K562 (cell line): ENCODE results near the gene PDE11A. TPM values are rescaled to one million over a fixed set of nuclear protein-coding genes. Genes with fewer than 3 reads are reported as not detected.
A peak's percentile ranks its signal among the peaks of the same experiment; 100 is the strongest.

Experiments used
- ATAC-seq: fragments of 200-7000 bp; cut with Tn5 transposase; 3 replicates; pipeline ENCODE4 v1.9.1; 2020; ENCODE audit warnings: moderate library complexity
- BruUV-seq: library from RNA; stranded (reverse); fragments of 400-500 nt; replicated peaks from 2 replicates; lab custom pipeline; 2021; lab: Mats Ljungman, UMichigan
- CTCF ChIA-PET: fragments of 300-600 bp; formaldehyde crosslinking; extraction: SDS; loops from one replicate; lab custom pipeline; 2021; ENCODE audit warnings: low intra/inter-chr PET ratio; lab: Yijun Ruan, JAX
- POLR2A ChIA-PET: fragments of 300-600, 350-650 bp; sonication (Branson Sonifier 250); formaldehyde crosslinking; extraction: SDS; loops from one replicate; lab custom pipeline; 2021; ENCODE audit warnings: antibody characterized with exemption, inconsistent platforms; lab: Yijun Ruan, JAX
- DNase-seq, 4 experiments: peaks; one replicate each; pipeline versions ENCODE4 v3.0.0 to v3.0.0-alpha.2; 2011 to 2018; ENCODE audit warnings: low spot score in 3 of 4, mixed read lengths in 3 of 4; ENCODE audit errors: extremely low read depth in 1 of 4
- FAIRE-seq: peaks from 2 replicates; lab custom pipeline; 2011; peaks lifted over from hg19 to GRCh38; lab: Jason Lieb, UNC
- H2AFZ ChIP-seq: 2 replicates; pipeline ENCODE4 v1.6.0; 2011; ENCODE audit warnings: low read depth, low read length, control low read depth, inconsistent platforms
- H3K27ac ChIP-seq: fragments of 200-600 bp; 3 replicates; pipeline ENCODE4 v1.8.0; 2011; ENCODE audit warnings: low read depth, mild to moderate bottlenecking, control low read depth, inconsistent platforms, low read length, moderate library complexity, mixed read lengths; ENCODE audit errors: extremely low read depth
- H3K27me3 ChIP-seq, 2 experiments: fragments of 300-600 bp in 1 of 2; 2 replicates in 1 of 2; 3 replicates in 1 of 2; pipeline versions ENCODE4 v1.6.0 to v1.8.0; 2011; ENCODE audit warnings: inconsistent platforms in 2 of 2, low read length in 2 of 2, mild to moderate bottlenecking in 1 of 2, mixed read lengths in 1 of 2, moderate library complexity in 1 of 2; ENCODE audit not compliant: control insufficient read depth in 2 of 2, insufficient read depth in 2 of 2
- H3K36me3 ChIP-seq: fragments of 300-600 bp; 3 replicates; pipeline ENCODE4 v1.8.0; 2011; ENCODE audit warnings: mild to moderate bottlenecking, low read length, inconsistent platforms; ENCODE audit not compliant: control insufficient read depth, insufficient read depth
- H3K4me1 ChIP-seq, 2 experiments: fragments of 200-600 bp in 1 of 2; replicated peaks in 1 of 2; 2 replicates in 1 of 2; 3 replicates in 1 of 2; pipeline versions ENCODE4 v1.5.1 to v1.8.0; 2011; ENCODE audit warnings: inconsistent platforms in 2 of 2, low read length in 2 of 2, mild to moderate bottlenecking in 1 of 2, mixed read lengths in 1 of 2, moderate library complexity in 1 of 2; ENCODE audit not compliant: control insufficient read depth in 2 of 2, insufficient read depth in 2 of 2
- H3K4me2 ChIP-seq: 2 replicates; pipeline ENCODE4 v1.6.1; 2011; ENCODE audit warnings: low read length, control low read depth, inconsistent platforms, mixed read lengths; ENCODE audit not compliant: insufficient read depth
- H3K4me3 ChIP-seq: fragments of 200-600 bp; sonication (generic), shearing (Covaris generic); 2 replicates; pipeline ENCODE4 v1.5.1; 2016; ENCODE audit warnings: control low read depth, inconsistent platforms
- H3K79me2 ChIP-seq: fragments of 200-600 bp; 3 replicates; pipeline ENCODE4 v1.8.0; 2011; ENCODE audit warnings: low read length, inconsistent platforms; ENCODE audit not compliant: control insufficient read depth, insufficient read depth
- H3K9ac ChIP-seq, 2 experiments: 2 replicates each; pipeline versions ENCODE4 v1.6.0 to v1.6.1; 2011; ENCODE audit warnings: low read depth in 2 of 2, low read length in 2 of 2, control low read depth in 1 of 2, inconsistent platforms in 1 of 2, mild to moderate bottlenecking in 1 of 2, mixed read lengths in 1 of 2; ENCODE audit not compliant: insufficient read depth in 1 of 2
- H3K9me1 ChIP-seq: one replicate; pipeline ENCODE4 v1.6.0; 2011; ENCODE audit warnings: inconsistent platforms, mild to moderate bottlenecking, low read length, moderate library complexity; ENCODE audit not compliant: control insufficient read depth, insufficient read depth
- H3K9me3 ChIP-seq: replicated peaks from 2 replicates; pipeline ENCODE4 v1.5.1; 2011; ENCODE audit warnings: low read depth, low read length, inconsistent platforms; ENCODE audit not compliant: control insufficient read depth, insufficient read depth
- H4K20me1 ChIP-seq: replicated peaks from 2 replicates; pipeline ENCODE4 v1.6.1; 2011; ENCODE audit warnings: low read length, inconsistent platforms, mixed read lengths; ENCODE audit not compliant: control insufficient read depth, insufficient read depth
- HDAC3 ChIP-seq: fragments of 450-650 bp; IDR thresholded peaks from 2 replicates; pipeline ENCODE4 v1.6.1; 2018; ENCODE audit warnings: borderline replicate concordance, mild to moderate bottlenecking, moderate library complexity; ENCODE audit not compliant: partially characterized antibody
- KDM4B ChIP-seq, 2 experiments: fragments of 450-650 bp in 1 of 2; sonication (generic) in 1 of 2; IDR thresholded peaks; 2 replicates each; pipeline ENCODE4 v1.6.1; 2016 to 2017; ENCODE audit warnings: borderline replicate concordance in 2 of 2, antibody characterized with exemption in 1 of 2, low read depth in 1 of 2, mild to moderate bottlenecking in 1 of 2
- NFIC ChIP-seq: fragments of 450-650 bp; IDR thresholded peaks from 2 replicates; pipeline ENCODE4 v1.6.1; 2017; ENCODE audit warnings: mild to moderate bottlenecking, inconsistent platforms
- SMARCA4 ChIP-seq: fragments of 450-650 bp; IDR thresholded peaks from 2 replicates; pipeline ENCODE4 v1.6.1; 2016
- WGBS: fragments of 100-300 bp; shearing (Covaris generic); methylation state at CpG from one replicate; pipeline ENCODE4 v1.1.6; 2016; ENCODE audit warnings: low coverage, mixed read lengths; ENCODE audit not compliant: insufficient coverage; ENCODE audit errors: missing lambda C conversion rate; 5-methylcytosine and 5-hydroxymethylcytosine counted together
- in situ Hi-C: fragments of 300-500 bp; cut with MboI; formaldehyde crosslinking; loops from 4 replicates; pipeline ENCODE4 v1.15.0; 2018; ENCODE audit warnings: inconsistent platforms, mixed read lengths
- intact Hi-C: fragments of 100-400 bp; cut with micrococcal nuclease; formaldehyde crosslinking; loops from 2 replicates; pipeline ENCODE4 v1.14.2; 2022
- polyA plus RNA-seq, 8 experiments: library from polyadenylated mRNA; depleted of rRNA in 4 of 8; stranded (reverse) in 5 of 8; unstranded in 3 of 8; fragments of >200 nt; fragmentation: Nextera tagmentation in 2 of 8; fragmentation: Illumina TruSeq in 1 of 8; extraction: Ambion mirVana in 2 of 8; extraction: Trizol in 1 of 8; gene quantifications; 2 replicates each; pipeline versions ENCODE4 v1.2.1 to v1.2.3, GENCODE V29; 2011 to 2014; ENCODE audit warnings: inconsistent platforms in 1 of 8, missing spikeins in 1 of 8
- total RNA-seq, 7 experiments: library from RNA; depleted of rRNA in 6 of 7; stranded (reverse); fragments of >200 nt in 6 of 7; fragmentation: Illumina TruSeq in 2 of 7; extraction: Trizol in 2 of 7; gene quantifications; 2 replicates each; pipeline versions ENCODE4 v1.2.1 to v1.2.3, GENCODE V29; 2011 to 2021; ENCODE audit warnings: low replicate concordance in 1 of 7

The PDE11A gene
- total and polyA plus RNA-seq, 9 of the 15 experiments (the other 6 are each of a cell fraction or from before 2014, with no cell fraction given) = 3.2 to 22.1 (median 5.7) TPM

DNA sequence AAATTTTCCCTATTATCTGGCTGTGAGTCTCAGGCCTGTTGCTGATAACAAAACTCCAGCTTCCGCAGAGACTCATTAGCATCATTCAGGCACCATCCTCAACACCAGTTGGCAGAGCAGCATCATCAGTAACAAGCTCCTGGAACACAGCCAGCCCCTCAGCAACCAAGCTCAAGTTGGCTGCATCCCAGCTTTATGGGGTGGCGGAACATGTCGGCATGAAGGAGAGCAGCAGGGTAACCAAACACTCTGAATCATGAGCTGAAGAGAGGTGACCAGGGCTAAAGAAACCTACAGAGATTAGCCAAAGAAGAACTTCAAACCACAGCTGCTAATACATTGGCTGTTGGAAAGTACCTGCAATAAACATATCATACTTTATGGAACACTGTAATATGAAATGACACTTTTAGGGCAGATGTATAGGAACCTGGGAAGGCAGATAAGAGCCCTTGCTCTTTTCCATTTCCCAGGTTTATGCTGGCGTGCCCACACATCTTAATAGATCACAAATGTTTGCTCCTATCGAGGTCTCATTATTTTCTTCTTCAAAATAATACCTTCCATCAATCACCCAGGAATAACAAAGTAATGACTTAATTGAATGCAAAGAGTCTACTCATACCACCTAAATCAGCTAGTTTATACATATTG is 63.8 kb downstream of the PDE11A start:
- no peaks in the 10 kb centered on the region for H3K9me1 ChIP-seq
- no peaks in the 10 kb centered on the region for H3K4me1 ChIP-seq
- no peak overlapping the region for H2AFZ ChIP-seq
- in situ Hi-C loops (no loop called here), intact Hi-C loops (no loop called here)
- no peak for ATAC-seq
- FAIRE-seq = no peak
- peak in 1 of 4 experiments; percentile 11 for DNase-seq
- H3K4me3 ChIP-seq = no peak overlapping the region
- H3K9ac ChIP-seq = no peak overlapping the region
- H3K36me3 ChIP-seq = no peaks in the 10 kb centered on the region
- POLR2A ChIA-PET = interaction anchor here (1.5 kb wide), 1 partner anchor 11 kb away, joined by 3 read pairs; no protein-coding TSS in a partner anchor
- no peak overlapping the region for H3K27ac ChIP-seq
- no peak overlapping the region for H3K4me2 ChIP-seq
- H3K9me3 ChIP-seq = no peaks in the 10 kb centered on the region
- CTCF ChIA-PET = no interaction called here
- TF ChIP-seq HDAC3 = no peak
- TF ChIP-seq NFIC = peak; percentile 41; the same call in 1 of the 2 replicates
- TF ChIP-seq, all 486 proteins: peak for 1
- no TSS peak for BruUV-seq
- Histone ChIP-seq H3K79me2 (no peaks in the 10 kb centered on the region), H4K20me1 (no peaks in the 10 kb centered on the region), H3K27me3 (peaks cover 0 to 3% of the 10 kb centered on the region in 2 experiments; a peak in 2 of 5 replicates)
- WGBS = 3% methylated on average over 5 of the region's 5 CpGs

DNA sequence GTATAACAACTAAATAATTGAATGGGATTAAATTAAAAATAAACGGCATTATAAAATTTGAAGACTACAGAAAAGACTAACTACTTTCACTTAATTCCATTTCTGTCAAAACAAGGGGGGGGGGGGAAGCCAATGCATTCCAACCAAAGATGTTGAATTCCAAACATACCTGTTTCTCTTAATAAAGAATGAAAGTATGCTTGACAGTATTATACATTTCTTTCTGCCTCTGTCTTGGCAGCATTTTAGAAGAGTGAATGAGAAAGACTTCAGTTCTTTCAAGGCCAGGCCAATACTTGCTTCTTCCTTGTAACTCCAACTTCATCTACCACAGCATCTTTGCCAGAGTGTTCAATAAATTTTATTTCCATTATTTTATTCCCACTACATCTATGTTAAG is 65.9 kb downstream of the PDE11A start:
- Histone ChIP-seq H2AFZ (no peak overlapping the region), H3K4me3 (no peak overlapping the region), H3K9me3 (no peaks in the 10 kb centered on the region), H3K4me2 (no peak overlapping the region), H3K36me3 (no peaks in the 10 kb centered on the region), H3K9me1 (no peaks in the 10 kb centered on the region), H3K79me2 (no peaks in the 10 kb centered on the region), H3K9ac (no peak overlapping the region), H3K4me1 (no peaks in the 10 kb centered on the region), H4K20me1 (no peaks in the 10 kb centered on the region), H3K27ac (no peak overlapping the region), H3K27me3 (peaks cover 0 to 3% of the 10 kb centered on the region in 2 experiments; a peak in 1 of 5 replicates)
- in situ Hi-C loops (no loop called here), intact Hi-C loops (no loop called here)
- 5% methylated on average over 1 of the region's 1 CpG for WGBS
- no TSS peak for BruUV-seq
- ChIA-PET POLR2A (no interaction called here), CTCF (no interaction called here)
- TF ChIP-seq SMARCA4 = no peak
- no peak for TF ChIP-seq KDM4B (IDR thresholded peaks at IDR 0.05; ENCODE audit: borderline replicate concordance in 2 of 2, low read depth in 1 of 2)
- ATAC-seq (no peak), FAIRE-seq (no peak), DNase-seq (no peak)
